GM18951 (cell line): ENCODE results near the gene GLIPR2.

Experiments
- POLR2A ChIP-seq: IDR thresholded peaks from 4 replicates; pipeline ENCODE4 v1.6.1; 2011; ENCODE audit warnings: mild to moderate bottlenecking; ENCODE audit not compliant: insufficient read length, insufficient read depth; ENCODE audit errors: extremely low read depth
- in situ Hi-C: fragments of 300-500 bp; cut with MboI; formaldehyde crosslinking; loops from one replicate; pipeline ENCODE4 v1.12.0; 2022; ENCODE audit warnings: low sequenced_read_pairs, mixed read lengths, inconsistent platforms; ENCODE audit not compliant: unreplicated experiment

Gene GLIPR2

GRCh38 chr9:36194326-36195000 is 57.9 kb downstream of the GLIPR2 start:
- TF ChIP-seq POLR2A, result no peak
- in situ Hi-C loops, result no loop called here

GRCh38 chr9:36204906-36205547 is 68.5 kb downstream of the GLIPR2 start:
- in situ Hi-C loops, result no loop called here

GRCh38 chr9:36207016-36207415 is 70.5 kb downstream of the GLIPR2 start:
- TF ChIP-seq POLR2A, result no peak
- in situ Hi-C loops, result no loop called here

More at GRCh38 chr9:36204906-36205547, 68.5 kb downstream of the GLIPR2 start:
- no peak for TF ChIP-seq POLR2A

DNA sequence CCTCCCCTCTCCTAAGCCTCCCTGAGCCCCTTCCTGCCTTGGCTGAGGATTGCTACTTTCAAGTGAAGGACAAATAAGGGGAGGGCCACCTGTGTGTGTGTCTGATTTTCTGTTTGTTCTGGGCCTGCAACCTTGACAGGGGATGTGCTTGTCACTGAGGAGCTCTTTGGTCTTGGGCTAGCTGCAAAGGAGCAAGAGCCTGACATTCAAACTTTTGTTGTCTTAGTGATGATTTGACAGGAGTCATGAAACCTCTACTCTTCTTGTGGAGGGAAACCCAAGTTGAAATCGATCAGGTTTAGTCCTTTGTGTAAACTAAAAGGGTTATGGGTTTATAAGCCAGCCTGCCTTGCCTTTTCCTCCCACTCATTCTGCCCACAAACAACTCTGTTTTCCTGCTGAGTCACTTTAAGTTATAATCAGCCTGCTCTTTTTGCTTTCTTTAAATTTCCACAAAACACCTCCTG is 71.0 kb downstream of the GLIPR2 start:
- in situ Hi-C loops, result no loop called here
- no peak for TF ChIP-seq POLR2A

DNA sequence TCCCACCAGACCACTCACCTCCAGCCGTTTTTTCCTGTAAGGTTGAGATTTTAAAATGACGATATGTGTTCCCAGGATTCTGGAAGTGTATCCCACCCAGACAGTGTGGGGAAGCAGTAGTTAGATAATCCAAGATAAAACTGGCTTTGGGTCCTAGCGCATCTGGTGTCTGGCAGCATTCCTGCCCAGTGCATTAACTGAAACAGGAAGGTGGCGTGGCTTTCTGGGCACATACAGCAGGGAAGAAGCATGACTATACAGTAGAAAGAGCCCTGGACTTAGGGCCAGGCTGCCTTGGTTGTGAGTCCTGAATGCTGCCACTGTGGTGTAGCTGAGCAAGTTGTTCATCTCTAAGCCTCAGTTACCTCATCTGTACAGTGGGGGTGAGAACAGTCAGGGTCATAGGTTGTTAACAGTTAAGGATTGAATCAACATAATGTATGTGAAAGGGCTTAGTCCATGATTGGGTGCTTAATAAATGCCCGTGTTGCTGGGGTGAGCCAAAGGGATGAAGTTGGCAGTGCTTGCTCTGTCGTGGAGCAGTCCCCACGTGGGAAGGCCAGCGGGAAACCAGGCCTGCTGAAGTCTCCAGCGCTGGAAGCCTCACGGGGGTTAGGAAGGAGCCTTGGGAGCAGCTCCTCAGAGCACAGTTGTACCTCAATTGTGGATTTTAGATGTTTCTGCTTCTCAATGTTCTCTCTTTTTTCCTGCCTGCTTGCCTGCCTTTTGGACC is 72.2 kb downstream of the GLIPR2 start:
- in situ Hi-C loops, result no loop called here
- TF ChIP-seq POLR2A, result no peak

GRCh38 chr9:36210722-36211121 is 74.2 kb downstream of the GLIPR2 start:
- in situ Hi-C loops, result no loop called here
- TF ChIP-seq POLR2A, result no peak

- no peak for TF ChIP-seq POLR2A
- in situ Hi-C loops, result no loop called here
Measured at GRCh38 chr9:36211510-36211909, 75.0 kb downstream of the GLIPR2 start.

GRCh38 chr9:36213387-36213786 is 76.9 kb downstream of the GLIPR2 start:
- TF ChIP-seq POLR2A, result no peak
- in situ Hi-C loops, result no loop called here
